Thyroid gland (tissue), 4 donors: Measurements from ENCODE around the gene TEKT3. TPM values are rescaled to one million over a fixed set of nuclear protein-coding genes. Genes with fewer than 3 reads are reported as not detected.

ENCODE experiments used
- DNase-seq, 2 donors: peaks; one replicate each; pipeline ENCODE4 v3.0.0-alpha.2; 2019
- H3K27ac ChIP-seq, 3 donors: fragments of 200-600 bp; sonication (generic); 1 replicate in 2 of 3; 2 replicates in 1 of 3; pipeline ENCODE4 v1.5.1; 2016 to 2019; ENCODE audit warnings: mild to moderate bottlenecking in 1 of 3, moderate library complexity in 1 of 3
- H3K27me3 ChIP-seq: fragments of 200-600 bp; sonication (generic); one replicate; pipeline ENCODE4 v1.5.1; 2019
- H3K36me3 ChIP-seq, 2 donors: fragments of 200-600 bp; sonication (generic); one replicate each; pipeline ENCODE4 v1.5.1; 2016 to 2019
- H3K4me1 ChIP-seq, 2 donors: fragments of 200-600 bp; sonication (generic); one replicate each; pipeline ENCODE4 v1.5.1; 2017 to 2019
- H3K4me3 ChIP-seq, 3 donors: fragments of 200-600 bp; sonication (generic); replicated peaks in 1 of 3; 1 replicate in 2 of 3; 2 replicates in 1 of 3; pipeline ENCODE4 v1.5.1; 2016; ENCODE audit warnings: mild to moderate bottlenecking in 1 of 3
- H3K9me3 ChIP-seq: fragments of 200-600 bp; sonication (generic); one replicate; pipeline ENCODE4 v1.5.1; 2017
- POLR2A ChIP-seq, 2 donors: fragments of 450-650 bp; IDR thresholded peaks; one replicate each; pipeline ENCODE4 v1.6.1; 2017; ENCODE audit warnings: antibody characterized with exemption in 2 of 2, mild to moderate bottlenecking in 2 of 2, moderate library complexity in 1 of 2
- WGBS, 2 donors: methylation state at CpG; one replicate each; pipeline ENCODE4 v1.1.5; 2017; 5-methylcytosine and 5-hydroxymethylcytosine counted together
- intact Hi-C: fragments of 100-400 bp; cut with DNase I; formaldehyde crosslinking; loops from one replicate; pipeline ENCODE4 v1.15.1; 2023
- total RNA-seq, 4 donors: library from RNA; depleted of rRNA; stranded (reverse); fragments of >200 nt; gene quantifications; one replicate each; pipeline ENCODE4 v1.2.3, GENCODE V29; 2016
- TF ChIP-seq, protein P1 (sequence below), 6 experiments: fragments of 200-600 bp in 3 of 6; fragments of 450-650 bp in 3 of 6; sonication (generic) in 3 of 6; IDR thresholded peaks; one replicate each; pipeline ENCODE4 v1.5.1; 2016 to 2019; ENCODE audit warnings: antibody characterized with exemption in 6 of 6, mild to moderate bottlenecking in 2 of 6, inconsistent platforms in 1 of 6, moderate library complexity in 1 of 6

The TEKT3 gene
- total RNA-seq, 4 donors from 2014 or later: 1.1 to 2.3 (median 1.9) TPM; not detected in 1

GRCh38 chr17:15351925-15352324 lies 10.5 kb upstream of the TEKT3 start:
- H3K27me3 ChIP-seq: no peaks in the 10 kb centered on the region
- H3K9me3 ChIP-seq: no peaks in the 10 kb centered on the region
- WGBS, 2 donors: 76 to 77% methylated on average over 3 of the region's 3 CpGs
- H3K36me3 ChIP-seq: no peaks in the 10 kb centered on the region
- DNase-seq: no peak
- no peak for TF ChIP-seq POLR2A (IDR thresholded peaks at IDR 0.05)
- TF ChIP-seq, protein P1, sequence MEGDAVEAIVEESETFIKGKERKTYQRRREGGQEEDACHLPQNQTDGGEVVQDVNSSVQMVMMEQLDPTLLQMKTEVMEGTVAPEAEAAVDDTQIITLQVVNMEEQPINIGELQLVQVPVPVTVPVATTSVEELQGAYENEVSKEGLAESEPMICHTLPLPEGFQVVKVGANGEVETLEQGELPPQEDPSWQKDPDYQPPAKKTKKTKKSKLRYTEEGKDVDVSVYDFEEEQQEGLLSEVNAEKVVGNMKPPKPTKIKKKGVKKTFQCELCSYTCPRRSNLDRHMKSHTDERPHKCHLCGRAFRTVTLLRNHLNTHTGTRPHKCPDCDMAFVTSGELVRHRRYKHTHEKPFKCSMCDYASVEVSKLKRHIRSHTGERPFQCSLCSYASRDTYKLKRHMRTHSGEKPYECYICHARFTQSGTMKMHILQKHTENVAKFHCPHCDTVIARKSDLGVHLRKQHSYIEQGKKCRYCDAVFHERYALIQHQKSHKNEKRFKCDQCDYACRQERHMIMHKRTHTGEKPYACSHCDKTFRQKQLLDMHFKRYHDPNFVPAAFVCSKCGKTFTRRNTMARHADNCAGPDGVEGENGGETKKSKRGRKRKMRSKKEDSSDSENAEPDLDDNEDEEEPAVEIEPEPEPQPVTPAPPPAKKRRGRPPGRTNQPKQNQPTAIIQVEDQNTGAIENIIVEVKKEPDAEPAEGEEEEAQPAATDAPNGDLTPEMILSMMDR (IDR thresholded peaks at IDR 0.05): no peak
- peaks cover 0 to 11% of the 10 kb centered on the region in 2 donors for H3K4me1 ChIP-seq
- H3K4me3 ChIP-seq: no peak overlapping the region
- intact Hi-C loops: no loop called here
- peak overlapping the region in 1 of 3 donors; percentile 12 for H3K27ac ChIP-seq

- Histone ChIP-seq H3K27me3 (no peaks in the 10 kb centered on the region), H3K4me1 (peaks cover 0 to 11% of the 10 kb centered on the region in 2 donors), H3K36me3 (no peaks in the 10 kb centered on the region), H3K9me3 (no peaks in the 10 kb centered on the region), H3K4me3 (no peak overlapping the region), H3K27ac (peak overlapping the region in 1 of 3 donors; percentile 12)
- 79% methylated on average over 4 of the region's 4 CpGs for WGBS, 2 donors
- no peak for TF ChIP-seq POLR2A (IDR thresholded peaks at IDR 0.05)
- TF ChIP-seq, protein P1 (IDR thresholded peaks at IDR 0.05): no peak
- DNase-seq: no peak
- intact Hi-C loops: no loop called here
Measured at GRCh38 chr17:15351478-15351840, 10.1 kb upstream of the TEKT3 start.

GRCh38 chr17:15350777-15351477 lies 9.5 kb upstream of the TEKT3 start:
- no peak for DNase-seq
- Histone ChIP-seq H3K4me3 (no peak overlapping the region), H3K4me1 (peaks cover 0 to 11% of the 10 kb centered on the region in 2 donors), H3K27me3 (no peaks in the 10 kb centered on the region), H3K36me3 (no peaks in the 10 kb centered on the region), H3K27ac (peak overlapping the region in 1 of 3 donors; percentile 12), H3K9me3 (no peaks in the 10 kb centered on the region)
- intact Hi-C loops: no loop called here
- WGBS, 2 donors: 74 to 77% methylated on average over 10 of the region's 10 CpGs
- TF ChIP-seq, protein P1 (IDR thresholded peaks at IDR 0.05): no peak
- TF ChIP-seq POLR2A (IDR thresholded peaks at IDR 0.05): no peak

GRCh38 chr17:15349119-15349518 lies 7.7 kb upstream of the TEKT3 start:
- intact Hi-C loops: loop anchor here (5.0 kb wide), 1 partner anchor 82 kb away; the partner anchor contains the start of gene PMP22
- no peak overlapping the region for H3K27ac ChIP-seq
- no peaks in the 10 kb centered on the region for H3K9me3 ChIP-seq
- H3K27me3 ChIP-seq: no peaks in the 10 kb centered on the region
- TF ChIP-seq, protein P1 (IDR thresholded peaks at IDR 0.05): no peak
- no peak for TF ChIP-seq POLR2A (IDR thresholded peaks at IDR 0.05)
- no peak overlapping the region for H3K4me3 ChIP-seq
- no peaks in the 10 kb centered on the region for H3K36me3 ChIP-seq
- peaks cover 0 to 11% of the 10 kb centered on the region in 2 donors for H3K4me1 ChIP-seq
- DNase-seq: no peak
- WGBS, 2 donors: 64 to 76% methylated on average over 2 of the region's 2 CpGs

DNA sequence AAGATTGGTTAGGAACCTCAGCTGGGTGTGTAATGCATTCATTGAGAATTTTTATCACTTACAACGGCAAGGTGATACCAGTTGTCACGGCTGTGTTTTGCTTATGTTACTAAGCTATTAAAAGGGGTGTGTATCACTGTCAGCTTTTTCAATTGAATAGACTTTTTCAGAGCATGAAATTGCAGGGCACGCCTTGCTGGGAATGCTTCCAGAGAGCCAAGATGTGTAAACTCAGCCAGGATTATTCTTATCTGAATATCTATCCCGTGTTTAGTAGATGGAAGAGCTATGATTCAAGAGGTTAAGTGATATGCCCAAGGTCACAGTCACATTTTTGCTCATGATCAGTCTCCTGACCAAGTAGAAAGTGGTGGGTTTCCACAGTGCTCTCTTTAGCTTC lies 6.6 kb upstream of the TEKT3 start:
- intact Hi-C loops: loop anchor here (5.0 kb wide), 1 partner anchor 81 kb away; the partner anchor contains the start of gene PMP22
- WGBS, 2 donors: 10 to 12% methylated on average over 4 of the region's 4 CpGs
- H3K4me3 ChIP-seq: no peak overlapping the region
- H3K9me3 ChIP-seq: no peaks in the 10 kb centered on the region
- no peaks in the 10 kb centered on the region for H3K36me3 ChIP-seq
- H3K27me3 ChIP-seq: no peaks in the 10 kb centered on the region
- H3K27ac ChIP-seq: no peak overlapping the region
- peak; percentile 28 to 46 for DNase-seq
- no peak for TF ChIP-seq POLR2A (IDR thresholded peaks at IDR 0.05)
- TF ChIP-seq, protein P1 (IDR thresholded peaks at IDR 0.05): no peak
- peaks cover 0 to 11% of the 10 kb centered on the region in 2 donors for H3K4me1 ChIP-seq
